GM13976 (cell line): ENCODE results near the gene FAM222A.

ENCODE experiments used
- DNase-seq: peaks from one replicate; pipeline ENCODE4 v3.0.0; 2012; ENCODE audit warnings: low spot score
- in situ Hi-C: fragments of 300-500 bp; cut with MboI; formaldehyde crosslinking; loops from one replicate; pipeline ENCODE4 v1.12.0; 2022; ENCODE audit warnings: low sequenced_read_pairs, mixed read lengths, inconsistent platforms; ENCODE audit not compliant: unreplicated experiment
- TF ChIP-seq, protein P1 (sequence below): IDR thresholded peaks from 2 replicates; pipeline ENCODE4 v1.5.1; 2012; ENCODE audit warnings: borderline replicate concordance, mild to moderate bottlenecking; ENCODE audit not compliant: insufficient read depth; ENCODE audit errors: extremely low read depth, missing control alignments, control extremely low read depth

Gene FAM222A

DNA sequence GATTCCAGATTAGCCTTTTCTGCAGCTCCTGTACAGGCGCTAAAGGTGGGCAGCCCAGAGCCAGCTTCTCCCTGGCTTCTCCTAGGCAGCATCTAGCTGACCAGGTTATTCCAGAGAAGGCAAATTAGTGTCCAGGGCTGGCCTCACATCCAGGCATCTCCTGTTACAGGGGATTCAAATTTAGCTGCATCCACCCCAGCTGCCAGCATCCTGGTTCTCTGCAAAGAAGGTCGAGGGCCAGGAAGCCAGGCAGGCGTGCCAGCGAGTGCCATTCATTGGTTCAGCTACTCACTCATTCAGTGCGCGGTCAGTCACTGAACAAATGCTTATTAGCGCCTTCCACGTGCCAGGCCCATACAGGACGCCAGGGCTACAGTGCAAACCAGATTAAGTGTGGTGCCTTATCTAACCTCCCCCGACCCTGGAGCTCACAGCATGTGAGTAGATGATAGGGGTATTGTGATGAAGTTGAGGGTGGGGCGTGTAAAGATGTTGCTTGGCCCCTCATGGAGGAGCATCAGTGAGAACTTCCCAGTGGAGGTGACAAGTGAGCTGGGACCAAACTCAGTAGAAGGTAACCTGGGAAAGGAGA lies 15.7 kb upstream of the FAM222A start:
- DNase-seq = no peak
- TF ChIP-seq, protein P1, sequence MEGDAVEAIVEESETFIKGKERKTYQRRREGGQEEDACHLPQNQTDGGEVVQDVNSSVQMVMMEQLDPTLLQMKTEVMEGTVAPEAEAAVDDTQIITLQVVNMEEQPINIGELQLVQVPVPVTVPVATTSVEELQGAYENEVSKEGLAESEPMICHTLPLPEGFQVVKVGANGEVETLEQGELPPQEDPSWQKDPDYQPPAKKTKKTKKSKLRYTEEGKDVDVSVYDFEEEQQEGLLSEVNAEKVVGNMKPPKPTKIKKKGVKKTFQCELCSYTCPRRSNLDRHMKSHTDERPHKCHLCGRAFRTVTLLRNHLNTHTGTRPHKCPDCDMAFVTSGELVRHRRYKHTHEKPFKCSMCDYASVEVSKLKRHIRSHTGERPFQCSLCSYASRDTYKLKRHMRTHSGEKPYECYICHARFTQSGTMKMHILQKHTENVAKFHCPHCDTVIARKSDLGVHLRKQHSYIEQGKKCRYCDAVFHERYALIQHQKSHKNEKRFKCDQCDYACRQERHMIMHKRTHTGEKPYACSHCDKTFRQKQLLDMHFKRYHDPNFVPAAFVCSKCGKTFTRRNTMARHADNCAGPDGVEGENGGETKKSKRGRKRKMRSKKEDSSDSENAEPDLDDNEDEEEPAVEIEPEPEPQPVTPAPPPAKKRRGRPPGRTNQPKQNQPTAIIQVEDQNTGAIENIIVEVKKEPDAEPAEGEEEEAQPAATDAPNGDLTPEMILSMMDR = no peak
- in situ Hi-C loops = no loop called here

- TF ChIP-seq, protein P1 = no peak
- in situ Hi-C loops = no loop called here
- no peak for DNase-seq
Measured at GRCh38 chr12:109698820-109699219, 14.8 kb upstream of the FAM222A start.

GRCh38 chr12:109701064-109701463 lies 12.6 kb upstream of the FAM222A start:
- in situ Hi-C loops = no loop called here
- TF ChIP-seq, protein P1 = no peak
- no peak for DNase-seq

DNA sequence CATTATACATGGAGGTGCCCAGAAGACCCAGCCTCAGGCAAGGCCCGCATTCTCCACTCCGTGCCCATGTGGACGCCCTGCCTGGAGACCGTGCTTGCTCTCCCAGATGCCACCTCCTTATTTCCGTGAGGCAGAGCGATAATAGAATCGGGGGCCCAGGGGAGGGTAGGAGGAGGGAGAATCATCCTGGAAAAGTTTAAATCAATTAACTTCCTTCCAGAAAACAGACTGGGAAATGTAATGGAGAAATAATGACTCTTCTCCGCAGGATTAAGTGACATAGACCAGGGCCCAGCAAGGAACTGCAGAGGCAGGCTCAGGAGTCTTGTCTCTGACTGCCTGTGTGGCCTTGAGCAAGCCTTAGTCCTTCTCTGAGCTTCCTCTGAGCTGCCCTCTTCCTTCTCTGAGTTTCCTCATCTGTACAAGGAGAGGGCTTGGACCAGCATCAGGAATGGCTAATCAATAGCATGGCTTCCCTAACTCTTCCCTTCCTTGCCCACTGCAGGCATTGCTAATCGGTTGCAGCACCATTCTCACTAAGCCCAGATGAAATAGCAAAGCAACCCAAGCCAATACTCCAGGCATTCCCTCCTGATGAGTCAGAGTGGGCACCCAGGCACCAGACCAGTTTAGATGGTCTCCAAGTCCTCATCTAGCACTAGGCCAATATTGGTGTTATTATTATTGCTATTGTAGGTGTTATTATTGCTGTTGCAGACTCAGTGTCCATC lies 11.3 kb upstream of the FAM222A start:
- TF ChIP-seq, protein P1 = no peak
- no peak for DNase-seq
- in situ Hi-C loops = no loop called here

- in situ Hi-C loops = no loop called here
- no peak for DNase-seq
- TF ChIP-seq, protein P1 = no peak
Measured at GRCh38 chr12:109703684-109704083, 9.9 kb upstream of the FAM222A start.

DNA sequence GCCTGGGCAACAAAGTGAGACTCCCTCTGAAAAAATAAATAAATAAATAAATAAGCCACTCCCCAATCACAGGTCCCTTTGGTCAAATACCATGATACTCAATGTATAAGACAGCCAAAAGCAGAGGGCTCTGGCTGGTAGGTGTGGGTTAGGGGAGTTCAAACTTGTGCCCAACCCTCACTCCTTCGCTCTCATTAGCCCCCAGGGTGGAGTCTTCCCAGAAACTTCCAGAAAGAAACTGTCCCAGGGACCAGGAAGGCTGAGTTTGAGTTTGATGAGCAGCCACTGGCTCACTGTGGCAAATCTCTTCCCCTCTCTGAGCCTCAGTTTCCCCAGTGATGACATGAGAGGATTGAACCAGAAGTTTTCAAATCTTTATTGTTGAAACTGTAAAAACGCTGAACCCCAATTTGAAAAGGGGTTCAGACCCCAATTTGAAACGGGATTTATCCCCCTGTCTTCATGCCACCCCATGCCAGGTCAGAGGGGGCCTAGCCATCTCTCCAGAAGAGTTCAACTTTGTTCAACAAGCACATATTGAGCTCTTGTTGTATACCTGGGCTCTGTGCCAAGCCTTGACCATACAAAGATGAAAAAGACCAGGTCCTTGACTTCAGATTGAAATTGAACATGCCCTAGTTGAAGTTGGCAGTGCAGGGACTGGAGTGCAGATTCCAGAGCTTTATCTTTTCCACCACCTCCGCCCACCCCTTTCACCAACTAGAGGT lies 9.1 kb upstream of the FAM222A start:
- DNase-seq = no peak
- in situ Hi-C loops = no loop called here
- TF ChIP-seq, protein P1 = no peak
